SK-N-MC (cell line): ENCODE results near the gene PLRG1.

Source experiments
- EZH2 ChIP-seq: fragments of 200-600 bp; sonication (generic); IDR thresholded peaks from one replicate; pipeline ENCODE4 v1.6.1; 2017; ENCODE audit warnings: antibody characterized with exemption
- POLR2AphosphoS5 ChIP-seq: IDR thresholded peaks from 2 replicates; pipeline ENCODE4 v1.6.1; 2012; ENCODE audit warnings: mild to moderate bottlenecking, low read depth, low read length, borderline replicate concordance

DNA sequence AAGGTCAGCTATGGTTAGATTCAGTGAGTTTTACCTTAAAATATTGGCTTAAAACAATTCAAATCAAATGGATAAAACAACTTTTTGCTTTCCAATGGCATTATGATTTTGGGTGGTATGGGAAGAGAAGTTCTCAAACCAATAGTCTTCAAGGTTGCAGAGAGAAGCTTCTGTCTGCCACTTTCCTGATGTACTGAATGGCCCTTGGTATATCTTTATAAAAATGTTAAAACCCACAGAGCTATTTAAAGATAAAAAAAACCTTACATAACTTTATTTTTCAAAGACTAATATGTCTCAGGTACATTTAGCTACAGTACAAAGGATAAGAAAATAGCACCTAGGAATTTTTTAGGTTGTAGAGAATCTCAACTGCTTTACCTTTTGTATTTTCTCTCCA is 33.5 kb upstream of the PLRG1 start:
- TF ChIP-seq EZH2, result no peak
- TF ChIP-seq POLR2AphosphoS5, result no peak
